DMS153 (cell line): ENCODE measurements around the gene USP30.

ENCODE experiments used
- DNase-seq: peaks from one replicate; lab custom pipeline; 2025; lab: John Stamatoyannopoulos, UW

Gene USP30

GRCh38 chr12:109097435-109098182 is 45.2 kb downstream of the USP30 start, which contains the start of gene UNG:
UNG (plus strand) TSS chr12:109097597; CDS start chr12:109097680, 83 bp downstream.
- DNase-seq = peak; percentile 94

DNA sequence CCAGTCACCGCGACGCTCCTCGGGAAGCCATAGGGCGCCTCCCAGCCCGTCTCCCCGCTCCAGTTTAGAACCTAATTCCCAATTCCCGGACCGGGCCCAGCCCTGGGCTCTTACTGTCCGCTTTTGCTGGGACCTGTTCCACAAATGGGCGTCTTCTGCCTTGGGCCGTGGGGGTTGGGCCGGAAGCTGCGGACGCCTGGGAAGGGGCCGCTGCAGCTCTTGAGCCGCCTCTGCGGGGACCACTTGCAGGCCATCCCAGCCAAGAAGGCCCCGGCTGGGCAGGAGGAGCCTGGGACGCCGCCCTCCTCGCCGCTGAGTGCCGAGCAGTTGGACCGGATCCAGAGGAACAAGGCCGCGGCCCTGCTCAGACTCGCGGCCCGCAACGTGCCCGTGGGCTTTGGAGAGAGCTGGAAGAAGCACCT is 45.8 kb downstream of the USP30 start:
- no peak for DNase-seq

DNA sequence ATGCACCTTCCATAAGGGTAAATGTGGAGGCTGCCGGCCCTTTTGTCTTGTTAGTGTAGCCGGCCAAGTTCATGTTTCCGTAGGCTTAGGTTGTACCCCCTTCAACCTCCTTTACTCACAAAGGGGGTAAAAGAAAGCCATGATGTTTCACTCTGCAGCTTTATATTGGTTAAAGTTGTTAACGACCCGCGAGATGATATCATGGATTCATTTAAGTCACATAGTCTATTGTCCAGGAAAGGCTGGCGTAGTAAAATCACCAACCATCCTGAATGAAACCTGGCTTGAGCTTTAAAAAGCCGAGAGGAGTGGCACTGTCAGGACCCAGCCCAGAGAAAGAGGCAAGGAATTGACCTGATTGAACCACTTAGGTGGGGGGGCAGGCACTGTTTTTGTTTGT is 46.3 kb downstream of the USP30 start:
- no peak for DNase-seq

GRCh38 chr12:109099431-109100020 is 47.1 kb downstream of the USP30 start:
- DNase-seq = no peak

- no peak for DNase-seq
Observed at GRCh38 chr12:109100741-109101140, 48.4 kb downstream of the USP30 start.

GRCh38 chr12:109102491-109102890 is 50.1 kb downstream of the USP30 start:
- DNase-seq = no peak

GRCh38 chr12:109105176-109105575 is 52.8 kb downstream of the USP30 start:
- no peak for DNase-seq

DNA sequence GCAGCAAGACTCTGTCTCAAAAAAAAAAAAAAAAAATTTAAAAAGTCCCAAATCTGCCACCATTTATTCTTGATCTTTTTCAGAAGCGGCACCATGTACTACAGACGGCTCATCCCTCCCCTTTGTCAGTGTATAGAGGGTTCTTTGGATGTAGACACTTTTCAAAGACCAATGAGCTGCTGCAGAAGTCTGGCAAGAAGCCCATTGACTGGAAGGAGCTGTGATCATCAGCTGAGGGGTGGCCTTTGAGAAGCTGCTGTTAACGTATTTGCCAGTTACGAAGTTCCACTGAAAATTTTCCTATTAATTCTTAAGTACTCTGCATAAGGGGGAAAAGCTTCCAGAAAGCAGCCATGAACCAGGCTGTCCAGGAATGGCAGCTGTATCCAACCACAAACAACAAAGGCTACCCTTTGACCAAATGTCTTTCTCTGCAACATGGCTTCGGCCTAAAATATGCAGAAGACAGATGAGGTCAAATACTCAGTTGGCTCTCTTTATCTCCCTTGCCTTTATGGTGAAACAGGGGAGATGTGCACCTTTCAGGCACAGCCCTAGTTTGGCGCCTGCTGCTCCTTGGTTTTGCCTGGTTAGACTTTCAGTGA is 57.5 kb downstream of the USP30 start:
- DNase-seq = no peak

GRCh38 chr12:109110988-109111495 is 58.7 kb downstream of the USP30 start:
- no peak for DNase-seq

- no peak for DNase-seq
Observed at GRCh38 chr12:109112720-109113465, 60.5 kb downstream of the USP30 start.

GRCh38 chr12:109113661-109114321 is 61.4 kb downstream of the USP30 start:
- no peak for DNase-seq

- DNase-seq = no peak
Observed at GRCh38 chr12:109114644-109115043, 62.3 kb downstream of the USP30 start.

- no peak for DNase-seq
Observed at GRCh38 chr12:109115404-109115757, 63.0 kb downstream of the USP30 start.

DNA sequence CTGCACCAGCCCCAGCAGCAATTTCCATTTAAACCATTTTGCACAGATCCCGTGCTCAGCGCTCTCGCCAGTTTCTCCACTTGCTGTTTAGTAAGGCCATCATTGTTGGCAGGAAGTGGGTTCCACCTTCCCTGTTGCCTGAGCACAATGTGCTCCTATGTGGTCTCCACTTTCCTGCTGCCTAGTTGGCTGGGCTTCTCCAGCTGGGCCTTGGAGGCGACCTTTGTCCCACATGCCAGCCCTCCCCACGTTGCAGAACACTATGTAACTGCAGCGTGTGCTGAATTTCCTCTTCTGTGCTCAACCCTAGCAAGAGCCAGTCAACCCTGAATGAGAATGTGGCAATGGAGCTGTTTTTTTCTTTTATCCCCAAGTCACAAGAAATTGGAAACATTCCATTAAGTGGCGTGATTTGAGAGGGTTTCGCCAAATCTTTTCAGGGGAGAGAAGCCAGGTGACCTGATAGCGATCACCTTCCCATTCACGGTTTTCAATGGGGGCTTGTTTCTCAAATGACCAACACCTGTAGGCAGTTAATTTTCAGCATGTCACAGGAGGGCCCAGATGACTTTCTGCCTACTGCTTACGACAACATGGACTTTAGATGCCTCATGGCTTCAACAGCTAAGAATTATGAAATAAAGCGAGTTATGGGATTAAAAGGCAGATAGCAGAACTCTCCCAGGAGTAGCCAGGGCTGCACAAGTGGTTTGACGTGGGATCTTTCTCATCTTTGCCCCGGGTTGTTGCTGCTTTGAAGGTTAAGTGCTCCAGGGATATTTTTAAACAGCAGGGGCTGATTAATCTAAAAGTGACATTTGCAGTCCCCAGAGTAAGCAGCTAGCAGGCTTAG is 63.6 kb downstream of the USP30 start, which contains the start of gene ACACB:
ACACB (plus strand) TSS at position 830 of the 853 bp plus-strand sequence. CDS start 22,819 bp downstream, outside the sequence.
- DNase-seq = no peak

DNA sequence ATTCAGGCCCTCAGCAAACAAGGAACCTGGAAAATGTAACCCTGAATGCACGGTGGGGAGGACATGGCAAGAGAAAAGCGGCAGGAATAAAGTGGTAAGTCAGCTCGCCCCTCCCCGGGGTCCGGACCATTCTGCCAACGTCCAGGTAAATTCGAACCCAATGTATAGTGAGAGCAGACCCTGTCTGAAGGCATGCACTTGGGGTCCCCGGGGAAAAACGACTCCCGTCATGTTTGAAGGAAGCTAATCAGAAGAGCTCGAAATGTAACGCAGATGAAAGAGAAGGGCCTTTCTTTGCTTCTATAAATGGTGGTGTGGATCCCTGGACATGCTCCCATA is 64.2 kb downstream of the USP30 start:
- no peak for DNase-seq

- DNase-seq = no peak
Observed at GRCh38 chr12:109120095-109120494, 67.7 kb downstream of the USP30 start.

- DNase-seq = no peak
Observed at GRCh38 chr12:109120557-109120956, 68.2 kb downstream of the USP30 start.

DNA sequence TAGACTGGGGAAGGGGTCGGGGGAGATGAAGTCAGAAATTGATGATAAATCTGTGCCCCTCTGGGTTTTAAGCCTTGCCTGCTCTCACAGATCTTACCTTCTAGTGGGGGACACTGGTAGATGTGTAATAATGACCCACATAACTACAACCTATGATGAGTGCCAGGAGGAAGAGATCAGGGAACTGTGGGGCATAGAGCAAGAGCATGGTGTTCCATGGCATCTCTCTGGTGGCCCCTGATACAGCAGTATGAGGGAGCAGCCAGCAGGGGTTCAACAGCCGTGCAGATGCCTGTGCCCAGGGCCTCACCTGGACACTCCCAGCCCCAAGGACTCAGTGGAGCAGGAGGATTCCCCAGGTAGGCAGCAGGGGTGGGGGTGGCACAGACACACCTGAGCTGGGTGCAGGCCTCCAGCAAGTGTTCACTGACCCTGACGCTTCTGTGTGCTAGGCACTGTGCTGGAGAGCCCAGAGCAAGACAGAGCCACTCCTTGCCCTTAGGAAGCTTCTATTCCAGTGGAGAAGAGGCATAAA is 69.0 kb downstream of the USP30 start:
- DNase-seq = no peak

GRCh38 chr12:109124878-109125648 is 72.7 kb downstream of the USP30 start:
- no peak for DNase-seq

GRCh38 chr12:109125791-109126190 is 73.4 kb downstream of the USP30 start:
- DNase-seq = no peak
